Measurements from ENCODE around the gene E2F7. TPM values are rescaled to one million over a fixed set of nuclear protein-coding genes. Genes with fewer than 3 reads are reported as not detected.

E2F7 gene
- total and polyA plus RNA-seq, 2 of the 8 experiments (the other 6 are each of a cell fraction or from before 2014, with no cell fraction given): 8.8 to 18.5 TPM

DNA sequence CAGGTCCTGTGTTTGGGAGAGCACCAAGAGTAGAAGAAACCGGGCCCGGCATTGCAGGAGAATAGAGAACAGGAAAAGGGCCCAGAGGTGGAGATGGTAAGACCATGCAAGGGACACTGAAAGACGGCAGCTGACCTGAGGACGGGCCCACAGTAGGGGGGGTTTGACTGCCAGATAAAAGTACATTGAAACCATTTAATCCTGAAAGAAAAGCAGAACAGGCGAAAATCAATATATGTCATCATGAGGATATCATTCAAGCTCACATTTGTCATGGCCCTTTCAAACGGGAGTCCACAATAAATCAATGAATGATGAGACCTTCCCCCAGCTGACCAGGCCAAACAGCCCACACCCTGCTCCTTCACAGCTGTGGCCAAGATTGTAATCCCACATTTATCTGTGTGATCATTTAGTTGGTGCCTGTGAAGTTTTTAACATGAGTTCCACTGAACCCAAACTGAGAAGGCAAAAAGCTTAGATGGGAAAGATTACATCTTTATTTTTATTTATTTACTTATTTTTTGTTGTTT lies 39.5 kb downstream of the E2F7 start (continued):
- no peak for TF ChIP-seq CTBP2 (IDR thresholded peaks at IDR 0.05; ENCODE audit: borderline replicate concordance, insufficient read depth, insufficient read length, low read length)
- TF ChIP-seq CEBPB (IDR thresholded peaks at IDR 0.05; ENCODE audit: low read depth, low read length): no peak
- TF ChIP-seq SAP30 (IDR thresholded peaks at IDR 0.05; ENCODE audit: insufficient read depth, insufficient replicate concordance, low read length): no peak

Data from H1 (cell line).